GM18867 (cell line): Measurements from ENCODE around the gene EPHA6.
"Not testable (repeated sequence)": the region's sequence is repeated elsewhere in the genome, so short reads cannot be mapped to it uniquely, and the experiment has no call there.

Experiments
- ATAC-seq: cut with Tn5 transposase; IDR thresholded peaks from one replicate; pipeline ENCODE4 v1.9.1; 2021; ENCODE audit warnings: mild to moderate bottlenecking, moderate library complexity; ENCODE audit not compliant: unreplicated experiment

Gene EPHA6

DNA sequence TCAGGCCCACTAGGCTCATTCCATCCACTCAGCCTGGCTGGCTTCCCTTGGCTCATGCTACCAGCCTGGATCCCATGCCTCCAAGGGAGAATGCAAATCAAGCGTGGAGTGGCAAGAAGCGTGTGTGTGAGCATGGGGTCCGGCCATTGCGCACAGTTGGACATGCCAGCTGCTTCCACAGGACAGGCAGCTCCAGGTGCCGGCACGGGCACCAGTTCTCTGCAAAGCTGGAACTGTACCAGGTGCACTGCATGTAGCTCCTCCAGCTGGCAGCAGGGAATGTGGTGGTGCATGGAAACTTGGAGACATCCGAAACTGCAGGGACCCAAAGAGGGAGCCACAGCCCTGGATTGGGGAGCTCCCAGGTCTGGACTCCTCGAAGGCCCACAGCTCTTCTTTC lies 449.8 kb downstream of the EPHA6 start:
- no peak for ATAC-seq

DNA sequence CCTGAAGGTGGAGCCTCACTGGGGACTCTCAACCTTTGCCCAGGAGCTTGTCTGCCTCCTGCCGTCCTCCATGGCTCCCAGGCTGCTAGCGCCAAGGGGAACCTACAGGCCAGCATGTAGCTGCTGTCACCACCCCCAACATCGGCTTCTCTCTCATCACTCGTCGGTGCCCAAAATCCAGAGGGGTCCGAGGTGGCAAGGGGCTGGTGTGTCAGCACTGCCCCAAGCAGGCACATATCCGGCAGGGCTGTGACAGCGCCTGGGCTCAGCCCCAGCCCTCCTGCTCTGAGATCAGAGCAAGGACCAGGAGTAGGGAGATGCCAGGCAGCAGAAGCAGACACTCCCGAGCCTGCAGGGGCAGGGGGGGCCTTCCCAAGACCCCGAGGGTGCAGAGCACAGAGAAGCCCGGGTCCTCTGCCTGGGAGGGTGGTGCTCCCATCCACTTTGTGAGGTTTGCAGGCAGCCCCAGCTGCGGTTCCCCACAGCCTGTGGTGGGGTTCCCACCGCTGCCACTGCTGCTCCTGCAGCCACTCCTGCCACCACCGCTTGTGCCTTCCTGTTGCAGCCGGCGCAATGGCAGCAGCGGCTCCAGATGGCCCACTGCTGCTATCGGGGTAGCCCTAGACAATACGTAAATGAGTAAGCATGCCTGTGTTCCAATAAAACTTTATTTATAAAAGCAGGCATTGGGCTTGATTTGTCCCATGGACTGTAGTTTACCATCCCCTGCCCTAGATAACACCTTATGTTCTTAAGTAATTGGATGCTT lies 451.0 kb downstream of the EPHA6 start:
- no peak for ATAC-seq

DNA sequence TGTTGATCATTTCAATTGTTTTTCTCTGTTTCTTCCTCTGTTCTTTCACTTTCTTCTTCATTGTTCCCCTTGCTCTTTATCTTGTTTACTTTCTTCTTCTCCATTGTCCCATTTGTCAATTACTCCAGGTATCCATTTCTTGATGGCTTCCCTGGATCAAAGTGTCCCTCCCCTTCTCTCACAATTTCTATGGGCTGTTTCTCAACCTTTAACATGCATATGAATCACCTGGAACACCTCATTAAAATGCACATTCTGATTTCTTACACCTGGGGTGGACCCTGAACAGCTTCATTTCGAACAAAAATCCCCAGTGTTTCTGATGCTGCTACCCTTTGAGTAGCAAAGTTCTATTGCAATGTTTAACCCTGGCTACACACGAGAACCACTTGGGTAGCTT lies 454.8 kb downstream of the EPHA6 start:
- ATAC-seq: no peak

DNA sequence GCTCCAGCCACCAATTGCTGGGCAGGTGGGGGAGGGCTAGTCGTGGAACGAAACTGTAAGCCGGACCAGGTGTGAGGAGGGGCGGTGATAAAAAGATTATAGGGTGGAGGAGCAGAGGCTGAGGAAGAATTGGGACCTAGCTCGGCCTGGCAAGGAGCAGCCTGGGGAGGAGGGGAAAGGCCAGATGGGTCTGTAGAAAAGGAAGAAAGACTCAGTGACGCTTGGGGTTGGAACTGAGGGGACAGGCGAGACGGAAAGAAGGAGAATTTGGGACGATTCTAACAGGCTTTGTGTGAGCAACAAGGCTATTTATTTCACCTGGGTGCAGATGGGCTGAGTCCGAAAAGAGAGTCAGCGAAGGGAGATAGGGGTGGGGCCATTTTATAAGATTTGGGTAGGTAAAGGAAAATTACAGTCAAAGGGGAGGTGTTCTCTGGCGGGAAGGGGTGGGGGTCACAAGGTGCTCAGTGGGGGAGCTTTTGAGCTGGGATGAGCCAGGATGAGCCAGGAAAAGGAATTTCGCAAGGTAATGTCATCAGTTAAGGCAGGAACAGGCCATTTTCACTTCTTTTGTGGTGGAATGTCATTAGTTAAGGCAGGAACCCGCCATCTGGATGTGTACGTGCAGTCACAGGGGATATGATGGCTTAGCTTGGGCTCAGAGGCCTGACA lies 462.6 kb downstream of the EPHA6 start:
- ATAC-seq: not testable (repeated sequence)

DNA sequence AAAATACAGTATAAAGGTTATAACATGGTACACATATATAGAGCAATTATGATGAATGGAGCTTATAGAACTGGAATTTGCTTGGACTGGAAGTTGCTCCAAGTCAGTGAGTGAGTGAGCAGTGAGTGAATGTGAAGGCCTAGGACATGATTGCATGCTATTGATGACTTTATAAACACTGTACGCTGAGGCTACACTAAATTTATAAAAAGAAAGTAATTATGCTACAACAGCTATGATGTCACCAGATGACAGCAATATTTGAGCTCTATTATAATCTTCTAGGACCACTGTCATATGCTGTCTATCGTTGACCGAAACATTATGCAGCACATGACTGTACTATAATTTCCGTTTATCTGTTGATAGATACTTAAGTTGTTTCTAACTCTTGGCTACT lies 463.3 kb downstream of the EPHA6 start:
- no peak for ATAC-seq

DNA sequence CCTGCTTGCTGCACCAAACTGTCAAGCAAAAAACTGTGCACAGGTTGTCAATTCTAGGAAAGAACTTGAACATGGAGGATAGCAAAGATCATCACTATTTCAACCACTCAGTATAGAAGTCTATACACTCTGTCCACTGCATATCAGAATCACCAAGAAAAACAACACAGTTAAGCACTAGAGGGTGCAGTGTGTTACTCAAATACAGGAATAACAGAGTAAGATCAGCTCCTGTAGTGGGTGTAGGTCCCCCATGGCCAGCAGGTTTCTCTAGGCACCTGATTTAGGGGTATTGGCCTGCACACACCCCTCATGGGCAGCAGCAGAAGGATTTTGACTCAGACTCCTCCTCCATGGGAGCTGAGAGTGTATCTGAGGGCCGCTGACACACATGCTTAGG lies 464.1 kb downstream of the EPHA6 start:
- ATAC-seq: no peak

DNA sequence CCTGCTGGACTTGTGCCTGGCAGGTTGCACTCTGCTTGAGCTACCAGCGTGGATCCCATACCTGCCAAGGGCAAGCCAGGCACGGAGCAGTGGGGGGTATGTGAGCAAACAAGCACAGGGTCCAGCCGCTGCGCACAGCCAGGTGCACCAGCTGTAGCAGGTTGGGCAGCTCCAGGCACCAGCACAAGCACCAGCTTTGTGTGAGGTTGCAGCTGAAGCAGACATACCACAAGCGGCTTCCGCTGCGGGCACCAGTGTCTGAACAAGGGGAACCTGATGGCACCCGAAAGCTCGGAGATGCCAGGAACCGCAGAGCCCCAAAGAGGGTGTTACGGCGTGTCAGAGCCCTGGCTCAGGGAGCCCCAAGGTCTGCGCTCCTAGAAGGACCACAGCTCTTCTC lies 477.5 kb downstream of the EPHA6 start:
- no peak for ATAC-seq

DNA sequence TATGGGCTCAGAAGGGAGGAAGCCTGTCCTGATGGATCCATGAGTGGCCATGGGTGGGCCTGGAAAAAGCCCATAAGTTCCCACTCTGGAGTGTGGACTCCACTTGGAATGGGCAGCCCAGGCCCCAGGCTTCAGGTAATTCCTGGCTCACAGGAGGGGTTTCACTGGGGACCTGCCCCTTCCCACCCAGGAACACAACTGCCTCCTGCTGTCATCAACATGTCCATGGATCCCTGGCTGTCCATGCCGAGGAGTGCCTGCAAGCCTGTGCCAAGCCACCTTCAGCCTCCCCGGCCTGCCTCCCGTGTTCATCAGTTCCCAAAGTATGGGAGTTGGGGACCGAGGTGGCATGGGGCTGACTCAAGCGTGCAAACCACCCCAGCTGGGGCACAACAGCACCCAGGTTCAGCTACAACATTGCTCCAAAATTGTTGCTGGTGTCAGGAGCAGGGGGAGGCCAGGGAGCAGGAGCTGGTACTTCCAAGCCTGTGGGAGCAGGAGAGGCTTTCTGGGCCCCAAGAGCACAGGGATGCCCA lies 479.3 kb downstream of the EPHA6 start:
- ATAC-seq: no peak

DNA sequence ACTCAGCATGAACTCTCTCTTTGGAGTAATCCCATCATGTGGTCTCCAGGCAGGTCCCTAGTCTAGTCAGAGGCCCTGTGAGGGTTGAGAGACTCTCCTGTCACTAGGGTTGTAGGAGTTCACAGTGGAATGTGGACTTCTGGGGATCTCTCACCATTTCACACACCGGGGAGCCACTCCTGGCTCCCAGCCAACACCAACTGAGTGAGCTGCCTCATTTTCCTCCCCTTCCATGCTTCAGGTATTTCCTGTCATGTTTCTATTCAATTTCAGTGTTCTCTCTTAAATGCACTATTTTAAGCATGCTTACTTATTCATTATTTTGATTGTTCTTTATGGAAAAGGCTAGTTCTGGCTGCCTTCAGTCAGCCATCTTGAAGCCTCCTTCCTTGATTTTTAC lies 482.6 kb downstream of the EPHA6 start:
- ATAC-seq: no peak

DNA sequence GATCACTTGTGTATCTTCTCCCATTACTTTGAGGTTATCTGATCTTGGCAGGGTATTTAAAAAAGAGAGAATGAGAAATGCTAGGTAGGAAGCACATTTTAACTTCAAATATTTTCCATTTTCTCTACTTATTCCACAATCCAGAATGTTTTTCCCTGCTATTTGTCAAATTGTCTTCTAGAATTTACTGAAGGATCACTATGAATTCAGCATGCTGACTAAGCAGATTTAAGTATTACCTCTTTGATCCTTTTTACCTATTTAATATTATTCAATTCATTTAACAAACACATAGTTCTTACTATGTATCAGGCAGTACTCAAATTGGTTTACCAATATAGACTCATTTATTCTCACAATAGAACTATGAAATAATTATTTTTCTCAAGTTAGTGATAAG lies 486.7 kb downstream of the EPHA6 start:
- no peak for ATAC-seq

DNA sequence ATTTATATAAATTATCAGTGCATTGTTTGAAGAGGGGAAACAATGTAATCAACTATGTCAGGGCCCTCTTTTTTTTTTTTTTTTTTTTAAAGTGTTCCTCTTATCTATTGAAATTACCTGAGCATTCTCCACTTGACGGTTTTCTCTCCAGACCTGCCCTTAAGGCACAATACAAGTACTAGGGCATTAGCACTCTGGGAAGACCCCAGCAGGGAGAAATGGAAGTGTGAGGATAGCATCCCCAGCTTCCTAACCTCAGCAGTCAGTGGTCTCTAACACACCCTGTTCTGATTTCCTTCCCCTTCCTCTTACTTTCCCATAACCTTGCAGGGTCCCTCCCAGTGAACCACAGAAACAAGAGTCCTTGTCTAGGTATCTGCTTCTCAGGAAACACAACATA lies 491.8 kb downstream of the EPHA6 start:
- no peak for ATAC-seq

DNA sequence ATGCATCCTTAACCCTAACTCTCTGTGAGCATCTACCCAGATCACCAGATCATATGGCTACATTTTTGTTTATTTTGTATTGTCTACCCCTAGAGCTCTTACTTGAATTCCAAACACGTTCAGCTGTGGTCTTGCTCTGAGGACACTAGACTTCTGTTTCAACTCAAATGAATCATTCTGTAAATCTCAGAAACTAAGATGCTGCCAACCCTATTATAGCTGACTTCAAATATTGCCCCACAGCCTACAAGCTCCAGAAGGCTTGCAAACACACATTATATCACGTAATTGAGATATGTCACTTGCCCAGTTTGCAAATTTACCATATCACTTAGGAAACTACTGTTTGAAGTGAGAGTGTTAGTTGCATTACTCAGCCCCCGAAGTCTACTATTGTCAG lies 524.0 kb downstream of the EPHA6 start:
- ATAC-seq: no peak

DNA sequence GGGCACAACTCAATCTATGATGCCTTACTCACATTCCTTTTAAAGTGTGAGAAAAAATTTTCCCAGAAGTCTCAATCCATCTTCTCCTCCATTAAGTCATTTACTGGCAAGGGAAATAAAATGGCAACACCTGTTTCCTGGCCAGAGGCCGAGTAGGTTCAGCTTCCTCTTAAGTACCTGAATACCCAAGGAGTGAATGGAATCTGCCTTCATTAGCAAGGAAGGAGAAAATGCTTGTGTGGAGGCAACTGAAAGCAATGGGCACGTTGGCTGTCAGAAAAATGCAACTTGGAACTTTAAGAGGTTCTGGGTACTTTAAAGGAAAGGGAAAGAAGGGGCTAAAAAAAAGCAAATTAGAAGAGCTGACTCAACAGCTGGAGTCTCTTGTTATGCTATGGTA lies 526.5 kb downstream of the EPHA6 start:
- ATAC-seq: no peak

DNA sequence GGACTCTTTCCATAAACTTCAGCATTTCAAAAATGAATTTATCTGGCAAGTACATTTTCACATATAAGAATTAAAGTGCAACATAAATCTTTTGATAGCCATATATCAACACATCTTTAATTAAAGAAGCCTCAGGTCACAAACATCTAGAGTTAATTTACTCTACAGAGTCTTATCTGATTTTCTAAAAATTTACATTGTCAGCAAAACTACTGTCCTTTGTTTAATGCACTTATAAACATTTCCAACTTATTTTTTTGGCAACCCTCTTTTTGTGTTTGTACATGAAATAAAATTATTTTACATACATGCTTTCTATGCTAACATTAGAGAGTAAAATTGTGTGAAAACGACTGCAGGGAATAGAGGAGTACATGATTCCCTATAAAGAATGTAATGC lies 533.4 kb downstream of the EPHA6 start:
- no peak for ATAC-seq

DNA sequence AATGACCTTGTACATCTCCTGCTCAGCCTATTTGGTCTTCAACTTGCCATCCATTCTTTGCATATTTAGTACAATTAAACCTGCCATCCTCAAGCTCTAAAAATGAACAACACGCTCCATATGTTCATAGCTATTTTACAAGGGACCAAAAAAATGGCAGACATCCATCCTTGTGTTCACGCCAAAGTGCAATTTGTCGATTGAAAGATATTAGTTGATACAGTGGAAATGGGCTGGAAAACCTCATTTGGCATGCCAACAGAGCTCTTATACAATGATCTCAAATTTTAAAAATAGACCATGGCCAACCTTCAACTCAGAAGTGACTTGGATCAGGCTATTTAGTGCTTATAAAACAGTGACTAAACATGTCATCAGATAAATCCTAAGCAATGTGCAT lies 536.6 kb downstream of the EPHA6 start:
- no peak for ATAC-seq

DNA sequence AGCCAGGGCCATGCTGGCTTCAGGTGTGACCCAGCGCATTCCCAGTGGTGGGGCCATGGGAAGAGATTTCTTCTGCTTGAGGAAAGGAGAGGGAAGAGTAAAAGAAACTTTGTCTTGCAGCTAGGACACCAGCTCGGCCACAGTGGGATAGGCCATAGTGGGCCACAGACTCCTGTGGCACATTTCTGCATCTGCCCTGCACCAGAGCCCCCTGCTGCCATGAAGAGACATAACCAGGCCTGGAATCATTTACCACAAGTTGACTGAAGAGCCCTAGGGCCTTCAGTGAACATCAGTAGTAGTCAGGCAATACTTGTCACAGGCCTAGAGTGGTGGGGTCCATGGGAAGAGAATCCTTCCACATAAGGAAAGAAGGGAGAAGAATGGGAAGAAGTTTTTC lies 538.8 kb downstream of the EPHA6 start:
- no peak for ATAC-seq

DNA sequence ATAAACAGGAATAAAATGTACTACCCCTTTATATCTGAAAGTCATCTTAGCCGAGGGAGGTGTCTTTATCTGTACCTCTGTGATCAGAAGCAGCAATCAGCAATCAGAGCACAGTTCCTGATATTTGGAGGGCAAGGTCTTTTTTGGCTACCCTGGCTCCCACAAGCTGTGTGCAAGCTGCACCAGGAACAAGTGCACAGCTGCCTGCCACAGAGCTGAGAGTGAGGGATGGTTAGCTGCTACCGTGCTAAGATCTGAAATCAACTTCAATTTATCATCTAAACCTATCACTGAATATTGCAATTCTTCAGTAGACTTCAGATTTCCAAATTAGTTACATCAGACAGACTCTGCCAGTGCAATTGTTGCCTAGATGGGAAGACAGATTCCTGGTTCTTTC lies 545.6 kb downstream of the EPHA6 start:
- no peak for ATAC-seq

DNA sequence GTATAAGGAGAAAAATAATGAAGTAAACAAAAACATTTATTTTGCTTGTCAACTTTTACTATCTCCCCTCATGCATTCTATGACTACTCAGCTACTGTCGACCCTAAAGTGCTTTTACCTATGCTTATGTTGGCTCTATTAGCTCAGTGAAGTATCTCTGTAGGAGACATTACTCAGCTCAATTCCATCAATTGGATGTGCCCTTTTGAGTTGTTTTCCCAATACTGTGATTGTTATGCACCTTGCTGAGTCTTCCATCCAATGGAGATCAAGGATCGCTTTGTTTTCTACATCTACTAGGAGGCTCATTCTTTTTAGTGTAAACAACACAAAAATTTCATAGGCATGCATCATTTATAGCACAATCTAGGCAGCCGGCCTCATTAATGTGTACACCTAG lies 546.4 kb downstream of the EPHA6 start:
- no peak for ATAC-seq

DNA sequence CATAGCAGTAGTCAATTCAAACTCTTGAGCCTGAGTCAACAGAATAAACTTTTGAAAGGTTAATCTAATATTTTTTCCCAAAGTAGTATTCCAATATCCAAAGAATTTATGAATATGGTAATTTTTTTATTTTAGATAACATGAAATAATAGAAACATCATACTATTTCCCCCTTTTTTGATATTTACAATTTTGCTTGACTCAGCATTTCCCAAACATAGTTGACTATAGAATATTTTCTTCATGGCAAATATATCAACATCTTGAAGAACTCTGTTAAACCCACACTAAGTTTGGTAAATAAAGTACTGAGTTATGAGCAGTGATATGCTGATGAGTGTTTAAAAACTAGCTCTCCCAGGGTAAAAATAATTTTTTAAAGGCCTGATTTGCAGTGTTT lies 570.2 kb downstream of the EPHA6 start:
- ATAC-seq: no peak

DNA sequence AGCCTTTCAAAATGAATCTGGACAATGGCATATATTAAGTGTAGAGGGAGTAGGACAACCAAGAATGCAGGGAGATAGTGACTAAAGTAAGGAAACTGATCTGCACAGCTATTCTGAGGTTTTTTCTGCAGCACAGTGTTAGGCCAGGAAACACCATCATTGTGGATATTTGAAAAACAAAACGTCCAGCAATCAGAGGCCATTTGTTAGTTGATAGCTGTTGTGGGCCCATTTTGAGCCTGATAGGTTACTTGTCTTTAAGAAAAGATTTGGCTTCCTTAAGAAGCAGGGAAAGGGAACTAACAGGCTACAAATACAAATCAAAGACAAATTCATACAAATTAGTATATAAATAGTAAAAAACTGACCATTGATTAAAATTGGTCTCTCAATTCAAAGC lies 574.4 kb downstream of the EPHA6 start:
- no peak for ATAC-seq

DNA sequence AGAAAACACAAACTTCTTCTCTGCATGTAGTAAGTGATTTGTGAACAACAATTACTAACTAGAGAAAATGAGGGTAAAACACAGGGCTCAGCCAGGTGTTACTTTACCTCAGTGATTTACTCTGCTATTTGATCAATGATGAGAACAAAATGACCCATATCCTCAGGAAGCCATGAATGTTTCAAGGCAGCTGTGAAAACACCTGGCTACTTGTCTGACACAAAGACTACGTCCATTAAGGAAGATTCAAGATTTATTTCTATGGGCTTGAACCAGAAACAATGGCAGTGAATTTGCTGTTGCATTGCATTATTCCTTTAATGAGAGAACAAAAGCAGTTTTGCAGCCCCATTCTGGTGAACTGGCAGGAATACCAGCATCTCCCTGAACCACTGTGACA lies 575.5 kb downstream of the EPHA6 start:
- no peak for ATAC-seq

DNA sequence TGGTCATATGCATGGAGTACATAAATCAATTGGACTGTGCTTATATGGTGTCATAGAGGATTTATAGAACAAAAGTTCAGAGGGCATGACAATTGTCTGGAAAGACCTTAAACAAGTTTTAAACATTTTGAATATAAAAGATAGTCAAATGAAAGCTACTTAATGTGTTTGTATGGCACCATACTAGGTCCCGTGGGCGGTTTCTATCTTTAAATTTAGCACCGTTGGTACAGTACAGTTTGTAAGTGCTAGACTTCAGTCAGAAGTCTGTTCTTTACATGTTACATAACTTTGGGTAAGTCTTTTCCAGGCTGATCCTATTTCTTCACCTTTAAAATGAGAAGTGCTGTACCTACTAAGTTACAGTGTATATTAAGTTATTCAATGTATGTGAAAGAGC lies 576.8 kb downstream of the EPHA6 start:
- no peak for ATAC-seq

DNA sequence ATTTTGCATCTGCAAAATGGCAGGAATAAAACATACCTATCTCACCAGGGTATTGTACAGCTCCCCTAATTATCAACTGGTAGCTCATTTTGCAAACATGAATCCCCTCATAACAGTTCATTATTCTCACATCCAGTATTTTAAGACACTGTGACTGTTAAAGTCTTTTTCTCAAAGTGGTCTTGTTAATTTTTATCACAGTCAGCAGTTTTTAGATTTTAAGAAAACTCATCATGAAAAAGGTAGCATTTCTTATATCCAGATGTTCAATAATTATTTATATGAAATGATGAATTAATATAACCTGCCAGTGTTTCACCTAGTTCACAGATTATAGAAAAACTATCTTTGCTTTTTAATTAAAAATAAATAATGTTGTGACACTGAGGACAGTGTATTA lies 595.2 kb downstream of the EPHA6 start:
- no peak for ATAC-seq
